H9 (cell line): ENCODE results near the gene GAS1. TPM values are rescaled to one million over a fixed set of nuclear protein-coding genes. Genes with fewer than 3 reads are reported as not detected.

Experiments used
- DNase-seq: peaks from one replicate; pipeline ENCODE4 v3.0.0-alpha.2; 2017
- H2AFZ ChIP-seq: one replicate; pipeline ENCODE4 v1.6.1; 2013; ENCODE audit warnings: mild to moderate bottlenecking, low read length, control low read depth, moderate library complexity
- H2AK5ac ChIP-seq: 2 replicates; pipeline ENCODE4 v1.6.1; 2013; ENCODE audit warnings: low read length, control low read depth, mixed read lengths; ENCODE audit not compliant: insufficient read length
- H2BK120ac ChIP-seq: one replicate; pipeline ENCODE4 v1.6.1; 2013; ENCODE audit warnings: low read depth, mild to moderate bottlenecking, low read length, control low read depth, inconsistent platforms; ENCODE audit not compliant: poor library complexity, severe bottlenecking
- H2BK12ac ChIP-seq: 2 replicates; pipeline ENCODE4 v1.6.1; 2013; ENCODE audit warnings: low read length, control low read depth, mixed read lengths, low read depth; ENCODE audit not compliant: insufficient read length
- H2BK15ac ChIP-seq: 2 replicates; pipeline ENCODE4 v1.6.1; 2013; ENCODE audit warnings: low read depth, low read length, control low read depth
- H2BK20ac ChIP-seq: one replicate; pipeline ENCODE4 v1.6.1; 2013; ENCODE audit warnings: low read depth, mild to moderate bottlenecking, low read length, control low read depth, inconsistent platforms; ENCODE audit not compliant: poor library complexity, severe bottlenecking
- H2BK5ac ChIP-seq: 2 replicates; pipeline ENCODE4 v1.6.1; 2013; ENCODE audit warnings: low read length, control low read depth, mixed read lengths; ENCODE audit not compliant: insufficient read length
- H3K14ac ChIP-seq: 2 replicates; pipeline ENCODE4 v1.6.1; 2013; ENCODE audit warnings: low read length, control low read depth; ENCODE audit not compliant: insufficient read depth
- H3K18ac ChIP-seq: 2 replicates; pipeline ENCODE4 v1.6.1; 2013; ENCODE audit warnings: low read depth, mild to moderate bottlenecking, mixed read lengths, low read length, control low read depth; ENCODE audit not compliant: insufficient read length
- H3K23ac ChIP-seq: 2 replicates; pipeline ENCODE4 v1.6.1; 2013; ENCODE audit warnings: low read length, control low read depth, mixed read lengths, low read depth; ENCODE audit not compliant: insufficient read length
- H3K23me2 ChIP-seq: 2 replicates; pipeline ENCODE4 v1.6.1; 2013; ENCODE audit warnings: low read depth, mild to moderate bottlenecking, mixed read lengths, low read length, control low read depth; ENCODE audit not compliant: insufficient read length, poor library complexity, severe bottlenecking
- H3K27ac ChIP-seq: 2 replicates; pipeline ENCODE4 v1.5.1; 2013; ENCODE audit warnings: low read length, control low read depth, mixed read lengths, low read depth; ENCODE audit not compliant: insufficient read length
- H3K27me3 ChIP-seq: 2 replicates; pipeline ENCODE4 v1.6.1; 2013; ENCODE audit warnings: low read length, control low read depth, inconsistent platforms; ENCODE audit not compliant: insufficient read depth
- H3K4ac ChIP-seq: 2 replicates; pipeline ENCODE4 v1.6.1; 2013; ENCODE audit warnings: low read depth, mild to moderate bottlenecking, control low read depth, inconsistent platforms, low read length, moderate library complexity
- H3K4me1 ChIP-seq: 2 replicates; pipeline ENCODE4 v1.6.1; 2013; ENCODE audit warnings: low read length, control low read depth, inconsistent platforms; ENCODE audit not compliant: insufficient read depth
- H3K4me2 ChIP-seq: 2 replicates; pipeline ENCODE4 v1.6.1; 2013; ENCODE audit warnings: low read length, control low read depth, mixed read lengths; ENCODE audit not compliant: insufficient read length, insufficient read depth
- H3K56ac ChIP-seq: 2 replicates; pipeline ENCODE4 v1.6.1; 2013; ENCODE audit warnings: low read depth, mild to moderate bottlenecking, mixed read lengths, low read length, control low read depth; ENCODE audit not compliant: insufficient read length
- H3K79me1 ChIP-seq: 2 replicates; pipeline ENCODE4 v1.6.1; 2013; ENCODE audit warnings: low read depth, mild to moderate bottlenecking, moderate library complexity, low read length, control low read depth, inconsistent platforms; ENCODE audit not compliant: insufficient read depth, poor library complexity, severe bottlenecking
- H3K79me2 ChIP-seq: 2 replicates; pipeline ENCODE4 v1.6.1; 2013; ENCODE audit warnings: low read length, control low read depth, inconsistent platforms; ENCODE audit not compliant: insufficient read depth
- H3K9ac ChIP-seq: 2 replicates; pipeline ENCODE4 v1.6.1; 2013; ENCODE audit warnings: low read length, control low read depth, mixed read lengths; ENCODE audit not compliant: insufficient read length; ENCODE audit errors: extremely low read depth
- H3K9me3 ChIP-seq: one replicate; pipeline ENCODE4 v1.6.1; 2013; ENCODE audit warnings: low read depth, low read length, inconsistent platforms; ENCODE audit not compliant: control insufficient read depth
- H3T11ph ChIP-seq: one replicate; pipeline ENCODE4 v1.6.1; 2013; ENCODE audit warnings: mild to moderate bottlenecking, low read length, control low read depth, inconsistent platforms
- H4K20me1 ChIP-seq: one replicate; pipeline ENCODE4 v1.6.1; 2013; ENCODE audit not compliant: control insufficient read depth, insufficient read length, insufficient read depth
- H4K5ac ChIP-seq: 2 replicates; pipeline ENCODE4 v1.6.1; 2013; ENCODE audit warnings: low read depth, mild to moderate bottlenecking, mixed read lengths, low read length, control low read depth; ENCODE audit not compliant: insufficient read length
- H4K8ac ChIP-seq: replicated peaks from 2 replicates; pipeline ENCODE4 v1.6.1; 2013; ENCODE audit warnings: low read length, control low read depth, mixed read lengths, low read depth; ENCODE audit not compliant: insufficient read length
- H4K91ac ChIP-seq: 2 replicates; pipeline ENCODE4 v1.6.1; 2013; ENCODE audit warnings: low read depth, mild to moderate bottlenecking, moderate library complexity, mixed read lengths, low read length, control low read depth; ENCODE audit not compliant: insufficient read length
- H3K27ac Mint-ChIP-seq, 3 experiments: 2 replicates in 2 of 3; 3 replicates in 1 of 3; pipeline ENCODE4 v1.8.0; 2020 to 2021; ENCODE audit warnings: mixed read lengths in 3 of 3, mild to moderate bottlenecking in 1 of 3, moderate library complexity in 1 of 3
- H3K27me3 Mint-ChIP-seq: 2 replicates; pipeline ENCODE4 v1.8.0; 2021; ENCODE audit warnings: low read depth, mild to moderate bottlenecking, moderate library complexity, mixed read lengths
- H3K36me3 Mint-ChIP-seq, 3 experiments: 2 replicates in 2 of 3; 3 replicates in 1 of 3; pipeline ENCODE4 v1.8.0; 2020 to 2021; ENCODE audit warnings: low read depth in 3 of 3, mixed read lengths in 3 of 3; ENCODE audit not compliant: insufficient read depth in 1 of 3
- H3K4me1 Mint-ChIP-seq, 2 experiments: 2 replicates each; pipeline ENCODE4 v1.8.0; 2020; ENCODE audit warnings: mixed read lengths in 2 of 2
- H3K4me3 Mint-ChIP-seq, 2 experiments: 2 replicates in 1 of 2; 3 replicates in 1 of 2; pipeline ENCODE4 v1.8.0; 2020 to 2021; ENCODE audit warnings: mild to moderate bottlenecking in 2 of 2, mixed read lengths in 2 of 2, moderate library complexity in 1 of 2
- H3K9me3 Mint-ChIP-seq, 2 experiments: 2 replicates in 1 of 2; 3 replicates in 1 of 2; pipeline ENCODE4 v1.8.0; 2020; ENCODE audit warnings: mild to moderate bottlenecking in 2 of 2, mixed read lengths in 2 of 2, moderate library complexity in 1 of 2
- CTCF ChIP-seq: fragments of 200-600 bp; sonication (generic); conservative IDR thresholded peaks from 3 replicates; pipeline ENCODE4 v1.8.0; 2021; ENCODE audit warnings: antibody characterized with exemption, mild to moderate bottlenecking
- WGBS: extraction: QIAGEN DNeasy Blood & Tissue Kit; methylation state at CpG from one replicate; pipeline ENCODE4 v1.1.7; 2013; ENCODE audit warnings: missing lambda C conversion rate, low lambda C conversion rate, mixed read lengths; ENCODE audit not compliant: insufficient read length; ENCODE audit errors: extremely low coverage; 5-methylcytosine and 5-hydroxymethylcytosine counted together
- total RNA-seq: library from RNA; stranded (reverse); gene quantifications from 2 replicates; pipeline ENCODE4 v1.2.1, GENCODE V29; 2021

Gene GAS1
- total RNA-seq, 1 experiment from 2014 or later, result 2.3 TPM

- H3K56ac ChIP-seq, result no peak overlapping the region
- Mint-ChIP-seq H3K9me3 (no peaks in the 10 kb centered on the region), H3K27me3 (peaks cover 14% of the 10 kb centered on the region), H3K36me3 (no peaks in the 10 kb centered on the region), H3K4me3 (no peak overlapping the region), H3K27ac (no peak overlapping the region), H3K4me1 (no peaks in the 10 kb centered on the region)
- no peaks in the 10 kb centered on the region for H3K9me3 ChIP-seq
- H3K14ac ChIP-seq, result no peak overlapping the region
- H3T11ph ChIP-seq, result no peak overlapping the region
- no peak overlapping the region for H2AK5ac ChIP-seq
- H3K4me2 ChIP-seq, result no peak overlapping the region
- no peak overlapping the region for H4K91ac ChIP-seq
- H3K27ac ChIP-seq, result no peak overlapping the region
- H2BK120ac ChIP-seq, result no peak overlapping the region
- H3K79me2 ChIP-seq, result no peaks in the 10 kb centered on the region
- H3K27me3 ChIP-seq, result no peaks in the 10 kb centered on the region
- no CpG with 5 or more reads among the region's 9 CpGs for WGBS
- no peak overlapping the region for H2BK20ac ChIP-seq
- no peak overlapping the region for H2BK15ac ChIP-seq
- H3K4me1 ChIP-seq, result no peaks in the 10 kb centered on the region
- no peak overlapping the region for H3K9ac ChIP-seq
- H3K18ac ChIP-seq, result no peak overlapping the region
- no peak overlapping the region for H2AFZ ChIP-seq
- H2BK5ac ChIP-seq, result no peak overlapping the region
- TF ChIP-seq CTCF, result no peak
- no peak overlapping the region for H4K8ac ChIP-seq
- no peaks in the 10 kb centered on the region for H3K79me1 ChIP-seq
- no peak overlapping the region for H3K4ac ChIP-seq
- no peaks in the 10 kb centered on the region for H4K20me1 ChIP-seq
- DNase-seq, result no peak
- H3K23ac ChIP-seq, result no peak overlapping the region
- H3K23me2 ChIP-seq, result no peaks in the 10 kb centered on the region
- H2BK12ac ChIP-seq, result no peak overlapping the region
- H4K5ac ChIP-seq, result no peak overlapping the region
Measured at GRCh38 chr9:86962692-86963091, 15.4 kb upstream of the GAS1 start.
